Measurements from ENCODE around the gene CERT1. TPM values are rescaled to one million over a fixed set of nuclear protein-coding genes. Genes with fewer than 3 reads are reported as not detected.

CERT1 gene, protein sequence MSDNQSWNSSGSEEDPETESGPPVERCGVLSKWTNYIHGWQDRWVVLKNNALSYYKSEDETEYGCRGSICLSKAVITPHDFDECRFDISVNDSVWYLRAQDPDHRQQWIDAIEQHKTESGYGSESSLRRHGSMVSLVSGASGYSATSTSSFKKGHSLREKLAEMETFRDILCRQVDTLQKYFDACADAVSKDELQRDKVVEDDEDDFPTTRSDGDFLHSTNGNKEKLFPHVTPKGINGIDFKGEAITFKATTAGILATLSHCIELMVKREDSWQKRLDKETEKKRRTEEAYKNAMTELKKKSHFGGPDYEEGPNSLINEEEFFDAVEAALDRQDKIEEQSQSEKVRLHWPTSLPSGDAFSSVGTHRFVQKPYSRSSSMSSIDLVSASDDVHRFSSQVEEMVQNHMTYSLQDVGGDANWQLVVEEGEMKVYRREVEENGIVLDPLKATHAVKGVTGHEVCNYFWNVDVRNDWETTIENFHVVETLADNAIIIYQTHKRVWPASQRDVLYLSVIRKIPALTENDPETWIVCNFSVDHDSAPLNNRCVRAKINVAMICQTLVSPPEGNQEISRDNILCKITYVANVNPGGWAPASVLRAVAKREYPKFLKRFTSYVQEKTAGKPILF
- total RNA-seq, result 10 to 100 TPM; 26.9 to 29.0 TPM

DNA sequence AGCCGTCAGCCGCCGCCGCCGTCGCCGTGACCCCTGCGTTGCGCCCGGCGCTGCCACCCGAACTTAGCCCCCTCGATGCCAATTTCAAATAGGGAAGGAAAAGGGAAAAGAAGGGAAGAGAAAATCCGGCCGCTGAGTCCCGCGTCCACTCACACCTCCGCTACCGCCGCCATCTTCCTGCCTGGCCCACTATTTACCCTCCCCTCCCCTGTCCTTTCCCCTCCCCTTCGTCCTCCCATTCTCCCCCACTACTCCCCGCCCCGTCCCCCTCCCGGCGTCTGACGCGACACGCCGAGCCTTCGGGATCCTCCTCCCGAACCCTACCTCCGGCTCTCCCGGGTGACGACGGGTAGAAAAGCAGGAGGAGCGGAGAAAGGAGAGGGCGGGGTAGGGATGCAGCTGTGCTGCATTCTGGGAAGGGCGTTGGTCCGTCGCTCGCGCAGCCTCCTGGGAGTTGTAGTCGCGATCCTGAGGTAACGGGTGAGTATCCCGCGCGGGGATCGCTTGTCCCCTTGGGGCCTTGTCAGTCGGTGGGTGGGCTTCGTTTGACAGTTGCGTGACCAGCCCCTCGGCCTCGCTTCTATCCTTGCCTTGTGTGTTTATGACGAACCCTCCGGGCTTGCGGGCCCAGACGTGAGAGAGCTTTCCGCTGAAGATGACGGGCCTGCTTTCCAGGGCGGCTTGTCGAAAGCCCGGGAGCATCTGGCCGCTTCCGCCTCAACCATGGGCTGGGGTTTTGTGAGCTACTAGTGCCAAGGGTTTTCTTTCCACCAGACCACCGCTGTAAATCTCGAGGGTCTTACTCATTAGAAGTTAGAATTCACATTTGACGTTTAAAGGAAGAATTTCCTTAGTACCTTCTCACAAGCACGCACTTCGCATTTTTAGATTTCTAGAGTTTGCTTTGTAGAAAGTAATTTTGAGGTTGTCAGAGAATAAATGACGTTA lies at the start of gene CERT1, which contains the start of gene POLK:
Gene CERT1 (minus strand): TSS at position 195 of the 948 bp plus-strand sequence. CDS start 422 bp downstream, outside the sequence.
Gene POLK (plus strand): TSS at position 457 of the 948 bp plus-strand sequence.

DNA sequence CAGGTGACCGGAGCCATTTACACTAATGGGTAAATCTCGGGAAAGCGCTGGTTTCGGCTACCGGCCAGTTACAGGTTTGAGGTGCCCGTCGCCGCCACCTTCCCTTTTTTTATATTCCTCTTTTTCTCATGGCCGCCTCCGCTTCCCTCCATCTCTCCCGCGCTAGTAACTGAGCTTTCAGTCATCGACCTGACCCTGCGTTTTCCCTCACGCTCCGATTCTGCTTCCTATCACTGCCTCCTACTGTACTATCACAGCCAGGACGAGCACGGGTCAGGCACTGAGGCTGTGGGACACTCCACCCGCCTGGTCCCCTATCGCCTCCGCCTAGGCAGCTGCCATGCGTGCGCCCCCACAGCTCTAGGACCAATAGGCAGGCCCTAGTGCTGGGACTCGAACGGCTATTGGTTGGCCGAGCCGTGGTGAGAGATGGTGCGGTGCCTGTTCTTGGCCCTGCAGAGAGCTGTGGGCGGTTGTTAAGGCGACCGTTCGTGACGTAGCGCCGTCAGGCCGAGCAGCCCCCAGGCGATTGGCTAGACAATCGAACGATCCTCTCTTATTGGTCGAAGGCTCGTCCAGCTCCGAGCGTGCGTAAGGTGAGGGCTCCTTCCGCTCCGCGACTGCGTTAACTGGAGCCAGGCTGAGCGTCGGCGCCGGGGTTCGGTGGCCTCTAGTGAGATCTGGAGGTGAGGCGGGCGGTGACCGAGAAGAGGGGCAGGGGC lies 174.7 kb downstream of the CERT1 start, which contains the start of gene HMGCR:
Gene HMGCR (plus strand): TSS at position 606 of the 722 bp plus-strand sequence. CDS start 5,386 bp downstream, outside the sequence.

Other genes with a start within 250 kb of the CERT1 start
- 10 to 100 TPM; 69.0 to 70.4 TPM for gene HMGCR, start 174.4 kb downstream of the CERT1 start, total RNA-seq
- 10 to 100 TPM; 23.2 to 25.9 TPM for gene POLK, start 262 bp upstream of the CERT1 start, total RNA-seq
- gene ANKDD1B, start 99.8 kb upstream of the CERT1 start, total RNA-seq, result under 1 TPM in 1 of 2 experiments, not detected in 1; 0.23 TPM
- 10 to 100 TPM; 14.9 to 16.1 TPM for gene POC5, start 205.8 kb upstream of the CERT1 start, total RNA-seq

All from activated naive CD4-positive, alpha-beta T cell treated with anti-CD3 and anti-CD28 coated beads, Interleukin-2, amount 10 ng/mL, durations not matched to agents 5 hours and 36 hours (primary cell).